Breast epithelium (tissue), 4 donors: ENCODE measurements around the gene ISG15. TPM values are rescaled to one million over a fixed set of nuclear protein-coding genes. Genes with fewer than 3 reads are reported as not detected.

Experiments used
- DNase-seq, 2 donors: peaks; one replicate each; pipeline ENCODE4 v3.0.0-alpha.2; 2019; ENCODE audit warnings: low spot score in 2 of 2
- H3K27ac ChIP-seq, 2 donors: fragments of 200-600 bp; sonication (generic) in 1 of 2; one replicate each; pipeline ENCODE4 v1.5.1; 2016 to 2019; ENCODE audit warnings: mild to moderate bottlenecking in 1 of 2
- H3K27me3 ChIP-seq, 2 donors: fragments of 200-600 bp; sonication (generic) in 1 of 2; one replicate each; pipeline versions ENCODE4 v1.5.1 to v1.6.0; 2017 to 2019; ENCODE audit warnings: control low read depth in 1 of 2, mild to moderate bottlenecking in 1 of 2
- H3K36me3 ChIP-seq: fragments of 200-600 bp; one replicate; pipeline ENCODE4 v1.5.1; 2019
- H3K4me1 ChIP-seq, 2 donors: fragments of 200-600 bp; sonication (generic); one replicate each; pipeline ENCODE4 v1.5.1; 2016 to 2019; ENCODE audit warnings: control low read depth in 1 of 2
- H3K4me3 ChIP-seq, 3 donors: fragments of 200-600 bp; sonication (generic); 1 replicate in 2 of 3; 2 replicates in 1 of 3; pipeline ENCODE4 v1.5.1; 2016 to 2019; ENCODE audit warnings: mild to moderate bottlenecking in 3 of 3, moderate library complexity in 2 of 3
- H3K9me3 ChIP-seq, 2 donors: fragments of 200-600 bp; sonication (generic) in 1 of 2; one replicate each; pipeline ENCODE4 v1.5.1; 2016 to 2019; ENCODE audit warnings: control low read depth in 1 of 2
- POLR2A ChIP-seq: fragments of 450-650 bp; IDR thresholded peaks from one replicate; pipeline ENCODE4 v1.6.1; 2016; ENCODE audit warnings: antibody characterized with exemption, mild to moderate bottlenecking, moderate library complexity
- POLR2AphosphoS5 ChIP-seq, 3 donors: sonication (generic); formaldehyde crosslinking; IDR thresholded peaks; one replicate each; pipeline ENCODE4 v1.6.1; 2017; ENCODE audit warnings: antibody characterized with exemption in 3 of 3
- intact Hi-C: fragments of 100-400 bp; cut with DNase I; formaldehyde crosslinking; loops from one replicate; pipeline ENCODE4 v1.15.1; 2023; ENCODE audit warnings: low total_unique reads
- total RNA-seq, 3 donors: library from RNA; depleted of rRNA; stranded (reverse); fragments of >200 nt; gene quantifications; one replicate each; pipeline ENCODE4 v1.1.0, GENCODE V29; 2016
- TF ChIP-seq, protein P1 (sequence below), 3 donors: fragments of 450-650 bp; IDR thresholded peaks; one replicate each; pipeline ENCODE4 v1.5.1; 2016 to 2017; ENCODE audit warnings: antibody characterized with exemption in 3 of 3, mild to moderate bottlenecking in 3 of 3, moderate library complexity in 3 of 3

Gene ISG15
- total RNA-seq, 3 donors from 2014 or later, result 15.5 to 31.5 (median 18.0) TPM

DNA sequence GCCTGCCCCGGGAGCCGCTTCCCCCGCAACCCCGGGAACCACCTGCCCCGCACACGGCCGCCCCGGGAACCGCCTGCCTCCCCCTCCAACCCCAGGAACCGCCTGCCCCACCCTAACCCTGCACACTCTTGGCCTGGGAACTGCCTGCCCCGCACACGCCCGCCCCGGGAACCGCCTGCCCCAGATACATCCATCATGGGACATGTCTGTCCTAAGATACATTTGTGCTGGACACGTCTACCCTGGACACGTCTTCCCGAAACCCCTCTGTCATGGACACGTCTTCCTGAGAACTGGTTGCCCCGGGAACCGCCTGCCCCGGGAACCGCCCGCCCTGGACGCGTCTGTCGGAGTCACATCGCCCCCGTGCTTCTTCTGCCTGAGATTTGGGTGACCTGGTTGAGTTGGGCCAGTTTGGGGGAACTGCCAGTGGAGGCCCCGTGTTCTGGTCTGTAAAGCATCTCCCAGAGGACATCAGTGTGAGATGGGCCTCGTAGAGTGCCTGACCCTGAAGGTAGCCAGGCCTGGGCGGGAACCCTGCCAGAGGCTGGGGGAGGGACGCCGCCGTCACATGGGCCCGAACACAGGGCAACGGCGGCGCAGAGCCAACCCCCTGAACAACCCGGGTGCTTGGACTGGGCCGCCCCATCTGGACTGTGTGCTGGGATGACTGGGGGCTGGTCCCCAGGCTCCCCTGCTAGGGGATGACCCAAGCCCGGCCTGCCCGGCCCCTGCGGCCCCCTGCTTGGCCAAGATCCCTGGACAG is 35.0 kb upstream of the ISG15 start:
- Histone ChIP-seq H3K4me1 (peaks cover 0 to 6% of the 10 kb centered on the region in 2 donors), H3K27ac (no peak overlapping the region), H3K4me3 (peak overlapping the region in 1 of 3 donors; percentile 33), H3K9me3 (no peaks in the 10 kb centered on the region), H3K27me3 (peaks cover 0 to 9% of the 10 kb centered on the region in 2 donors), H3K36me3 (no peaks in the 10 kb centered on the region)
- peak in 1 of 2 donors; percentile 56 for DNase-seq
- TF ChIP-seq, protein P1, sequence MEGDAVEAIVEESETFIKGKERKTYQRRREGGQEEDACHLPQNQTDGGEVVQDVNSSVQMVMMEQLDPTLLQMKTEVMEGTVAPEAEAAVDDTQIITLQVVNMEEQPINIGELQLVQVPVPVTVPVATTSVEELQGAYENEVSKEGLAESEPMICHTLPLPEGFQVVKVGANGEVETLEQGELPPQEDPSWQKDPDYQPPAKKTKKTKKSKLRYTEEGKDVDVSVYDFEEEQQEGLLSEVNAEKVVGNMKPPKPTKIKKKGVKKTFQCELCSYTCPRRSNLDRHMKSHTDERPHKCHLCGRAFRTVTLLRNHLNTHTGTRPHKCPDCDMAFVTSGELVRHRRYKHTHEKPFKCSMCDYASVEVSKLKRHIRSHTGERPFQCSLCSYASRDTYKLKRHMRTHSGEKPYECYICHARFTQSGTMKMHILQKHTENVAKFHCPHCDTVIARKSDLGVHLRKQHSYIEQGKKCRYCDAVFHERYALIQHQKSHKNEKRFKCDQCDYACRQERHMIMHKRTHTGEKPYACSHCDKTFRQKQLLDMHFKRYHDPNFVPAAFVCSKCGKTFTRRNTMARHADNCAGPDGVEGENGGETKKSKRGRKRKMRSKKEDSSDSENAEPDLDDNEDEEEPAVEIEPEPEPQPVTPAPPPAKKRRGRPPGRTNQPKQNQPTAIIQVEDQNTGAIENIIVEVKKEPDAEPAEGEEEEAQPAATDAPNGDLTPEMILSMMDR (IDR thresholded peaks at IDR 0.05), result no peak
- TF ChIP-seq POLR2A, result no peak
- no peak for TF ChIP-seq POLR2AphosphoS5 (IDR thresholded peaks at IDR 0.05)
- intact Hi-C loops, result no loop called here

DNA sequence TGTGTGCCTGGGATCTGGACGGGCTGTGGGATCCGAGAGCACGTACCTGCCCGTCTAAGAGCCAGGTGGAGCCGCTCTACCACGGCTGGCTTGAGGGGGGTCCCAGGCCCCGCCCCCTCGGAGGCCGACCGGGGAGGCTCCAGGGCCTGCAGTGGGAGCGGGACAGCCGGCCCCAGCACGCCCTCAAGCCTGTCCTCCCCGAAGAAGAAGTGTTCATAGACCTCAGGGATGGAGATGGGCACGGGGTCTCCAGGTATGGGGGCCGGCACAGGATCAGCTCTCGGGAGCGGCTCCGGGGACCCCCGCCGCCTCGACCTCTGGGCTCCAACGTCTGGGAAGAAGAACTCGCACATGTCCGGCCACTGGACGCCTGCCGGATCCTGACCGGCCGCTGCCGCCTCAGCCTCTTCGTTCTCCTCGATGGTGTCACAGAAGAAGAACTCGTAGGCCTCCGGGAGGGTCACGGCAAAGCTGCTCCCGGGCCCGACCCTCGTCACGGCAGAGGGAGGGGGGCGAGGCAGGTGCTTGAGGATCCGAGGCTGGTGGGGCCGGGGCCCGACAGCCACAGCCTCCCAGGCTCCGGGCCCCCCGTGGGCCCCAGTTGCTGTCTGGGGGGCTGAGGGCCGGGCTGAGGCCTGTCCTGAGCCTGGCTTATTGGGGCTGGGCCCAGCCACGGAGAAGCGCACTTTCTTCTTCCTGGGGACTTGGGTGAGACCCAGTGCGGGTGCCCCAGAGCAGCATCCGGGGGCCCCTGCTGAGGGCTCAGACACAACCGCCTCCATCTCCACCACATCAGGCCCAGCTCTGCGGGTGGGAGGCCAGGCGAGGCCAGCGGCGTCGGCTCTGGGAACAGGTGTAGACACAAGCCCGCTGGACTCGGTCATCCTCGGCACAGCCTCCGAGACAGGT is 34.2 kb upstream of the ISG15 start:
- no peaks in the 10 kb centered on the region for H3K36me3 ChIP-seq
- H3K4me3 ChIP-seq, result no peak overlapping the region
- no peak for DNase-seq
- intact Hi-C loops, result loop anchor here (1.0 kb wide), 1 partner anchor 44 kb away; no protein-coding TSS in a partner anchor
- peaks cover 0 to 6% of the 10 kb centered on the region in 2 donors for H3K4me1 ChIP-seq
- H3K27ac ChIP-seq, result no peak overlapping the region
- TF ChIP-seq, protein P1 (IDR thresholded peaks at IDR 0.05), result no peak
- no peak for TF ChIP-seq POLR2AphosphoS5 (IDR thresholded peaks at IDR 0.05)
- no peak for TF ChIP-seq POLR2A
- peaks cover 0 to 17% of the 10 kb centered on the region in 2 donors for H3K27me3 ChIP-seq
- H3K9me3 ChIP-seq, result no peaks in the 10 kb centered on the region

DNA sequence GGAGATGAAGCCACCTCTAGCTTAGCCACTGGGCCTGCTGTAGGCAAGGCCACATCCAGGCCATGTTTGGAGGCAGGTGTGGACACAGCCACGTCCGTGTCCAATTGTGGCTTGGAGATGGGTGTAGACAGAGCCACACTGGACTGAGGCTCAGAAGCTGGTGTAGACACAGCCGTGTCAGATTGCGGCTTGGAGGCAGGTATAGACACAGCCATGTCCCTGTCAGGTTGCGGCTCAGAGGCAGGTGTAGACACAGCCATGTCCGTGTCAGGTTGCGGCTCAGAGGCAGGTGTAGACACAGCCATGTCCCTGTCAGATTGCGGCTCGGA is 33.6 kb upstream of the ISG15 start:
- intact Hi-C loops, result loop anchor here (1.0 kb wide), 1 partner anchor 44 kb away; no protein-coding TSS in a partner anchor
- Histone ChIP-seq H3K27ac (no peak overlapping the region), H3K27me3 (peaks cover 0 to 18% of the 10 kb centered on the region in 2 donors), H3K4me3 (no peak overlapping the region), H3K36me3 (no peaks in the 10 kb centered on the region), H3K9me3 (no peaks in the 10 kb centered on the region), H3K4me1 (peaks cover 0 to 6% of the 10 kb centered on the region in 2 donors)
- no peak for TF ChIP-seq POLR2AphosphoS5 (IDR thresholded peaks at IDR 0.05)
- DNase-seq, result no peak

DNA sequence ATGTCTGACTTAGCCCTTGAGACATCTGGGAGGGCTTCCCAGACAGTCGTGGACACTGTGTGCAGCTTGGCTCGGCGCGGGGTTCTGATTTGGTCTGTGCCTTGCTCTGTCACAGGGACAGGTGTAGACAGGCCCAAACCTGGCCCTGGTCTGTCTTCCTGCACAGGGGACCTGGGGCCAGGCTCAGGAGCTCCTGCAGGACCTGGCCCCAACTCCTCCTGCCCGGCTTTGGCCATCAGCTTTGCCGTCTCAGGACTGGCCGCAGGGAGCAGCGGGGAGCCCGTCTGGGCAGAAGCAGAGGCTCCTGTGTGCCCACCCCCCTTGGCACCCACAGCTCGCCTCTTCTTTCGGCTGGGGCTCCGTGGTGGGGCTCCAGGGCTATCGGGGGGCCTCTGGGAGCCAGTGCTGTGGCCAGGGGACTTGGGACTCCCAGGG is 33.1 kb upstream of the ISG15 start:
- no peak overlapping the region for H3K4me3 ChIP-seq

More for the DNA sequence above, 33.1 kb upstream of the ISG15 start:
- peaks cover 0 to 3% of the 10 kb centered on the region in 2 donors for H3K4me1 ChIP-seq
- no peaks in the 10 kb centered on the region for H3K36me3 ChIP-seq
- no peaks in the 10 kb centered on the region for H3K9me3 ChIP-seq
- intact Hi-C loops, result no loop called here
- no peak for TF ChIP-seq POLR2A
- TF ChIP-seq POLR2AphosphoS5 (IDR thresholded peaks at IDR 0.05), result no peak
- TF ChIP-seq, protein P1 (IDR thresholded peaks at IDR 0.05), result no peak
- peaks cover 0 to 18% of the 10 kb centered on the region in 2 donors for H3K27me3 ChIP-seq
- no peak for DNase-seq
- no peak overlapping the region for H3K27ac ChIP-seq
